ENCODE results near the gene ZNF80. TPM values are rescaled to one million over a fixed set of nuclear protein-coding genes. Genes with fewer than 3 reads are reported as not detected.
"Not testable (repeated sequence)": the region's sequence is repeated elsewhere in the genome, so short reads cannot be mapped to it uniquely, and the experiment has no call there.

The ZNF80 gene
- total RNA-seq, 1 donor from 2014 or later, result not detected

DNA sequence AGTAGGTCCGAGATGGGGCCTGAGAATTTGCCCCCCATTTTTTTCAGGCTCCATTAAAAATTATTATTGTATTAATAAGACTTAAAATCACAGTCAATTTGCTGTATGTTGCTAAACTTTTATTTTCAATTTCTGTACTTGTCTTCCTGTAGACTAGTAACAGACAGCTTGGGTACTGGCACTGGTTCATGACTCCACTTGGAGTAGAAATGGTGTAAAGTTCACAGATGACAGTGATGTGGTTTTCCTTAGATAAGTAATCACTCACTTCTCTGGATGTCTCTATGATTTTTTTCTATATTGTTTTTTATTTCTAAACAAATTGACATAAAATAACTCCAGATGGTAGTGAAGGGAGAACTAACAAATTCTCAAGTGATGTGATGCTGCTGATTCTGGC is 15.6 kb upstream of the ZNF80 start:
- H3K9me3 Mint-ChIP-seq (ENCODE audit: unreplicated experiment), result no peaks in the 10 kb centered on the region
- no peaks in the 10 kb centered on the region for H3K36me3 Mint-ChIP-seq (ENCODE audit: low read depth, unreplicated experiment)
- H3K4me3 Mint-ChIP-seq (ENCODE audit: unreplicated experiment), result no peak overlapping the region
- H3K4me1 Mint-ChIP-seq (ENCODE audit: unreplicated experiment), result no peaks in the 10 kb centered on the region
- no peak for TF ChIP-seq CTCF (IDR thresholded peaks at IDR 0.05; ENCODE audit: unreplicated experiment)
- H3K27me3 Mint-ChIP-seq (ENCODE audit: unreplicated experiment), result no peaks in the 10 kb centered on the region
- DNase-seq (ENCODE audit: low spot score), result no peak
- no peak overlapping the region for H3K27ac Mint-ChIP-seq (ENCODE audit: unreplicated experiment)

DNA sequence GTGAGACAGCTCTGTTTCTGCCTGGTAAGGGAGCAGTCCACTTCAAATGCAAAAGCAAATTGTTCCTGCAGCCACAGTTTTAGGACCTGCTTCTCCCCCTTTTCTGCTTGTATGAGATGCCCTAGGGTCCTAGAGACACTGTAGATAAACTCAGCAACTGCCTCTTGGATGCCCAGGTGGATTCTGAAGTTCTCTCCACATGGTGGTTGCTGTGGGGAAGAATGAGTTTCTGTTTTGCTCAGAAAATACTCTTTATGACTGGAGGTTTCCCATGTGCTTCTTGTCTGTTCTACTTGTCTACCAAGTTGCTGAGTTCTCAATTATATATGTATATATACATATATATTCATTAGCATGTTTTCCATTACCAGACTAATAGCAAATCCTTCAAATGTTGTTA is 5.6 kb upstream of the ZNF80 start:
- Mint-ChIP-seq H3K36me3 (ENCODE audit: low read depth, unreplicated experiment) (peaks cover 6% of the 10 kb centered on the region), H3K9me3 (ENCODE audit: unreplicated experiment) (peaks cover 3% of the 10 kb centered on the region), H3K4me3 (ENCODE audit: unreplicated experiment) (no peak overlapping the region), H3K27me3 (ENCODE audit: unreplicated experiment) (no peaks in the 10 kb centered on the region), H3K27ac (ENCODE audit: unreplicated experiment) (no peak overlapping the region), H3K4me1 (ENCODE audit: unreplicated experiment) (no peaks in the 10 kb centered on the region)
- no peak for DNase-seq (ENCODE audit: low spot score)
- no peak for TF ChIP-seq CTCF (IDR thresholded peaks at IDR 0.05; ENCODE audit: unreplicated experiment)

- TF ChIP-seq CTCF (IDR thresholded peaks at IDR 0.05; ENCODE audit: unreplicated experiment), result no peak
- Mint-ChIP-seq H3K9me3 (ENCODE audit: unreplicated experiment) (peaks cover 3% of the 10 kb centered on the region), H3K27me3 (ENCODE audit: unreplicated experiment) (peaks cover 2% of the 10 kb centered on the region), H3K36me3 (ENCODE audit: low read depth, unreplicated experiment) (peaks cover 3% of the 10 kb centered on the region), H3K27ac (ENCODE audit: unreplicated experiment) (no peak overlapping the region), H3K4me3 (ENCODE audit: unreplicated experiment) (no peak overlapping the region), H3K4me1 (ENCODE audit: unreplicated experiment) (no peaks in the 10 kb centered on the region)
- no peak for DNase-seq (ENCODE audit: low spot score)
Measured at GRCh38 chr3:114241262-114241661, 3.9 kb upstream of the ZNF80 start.

DNA sequence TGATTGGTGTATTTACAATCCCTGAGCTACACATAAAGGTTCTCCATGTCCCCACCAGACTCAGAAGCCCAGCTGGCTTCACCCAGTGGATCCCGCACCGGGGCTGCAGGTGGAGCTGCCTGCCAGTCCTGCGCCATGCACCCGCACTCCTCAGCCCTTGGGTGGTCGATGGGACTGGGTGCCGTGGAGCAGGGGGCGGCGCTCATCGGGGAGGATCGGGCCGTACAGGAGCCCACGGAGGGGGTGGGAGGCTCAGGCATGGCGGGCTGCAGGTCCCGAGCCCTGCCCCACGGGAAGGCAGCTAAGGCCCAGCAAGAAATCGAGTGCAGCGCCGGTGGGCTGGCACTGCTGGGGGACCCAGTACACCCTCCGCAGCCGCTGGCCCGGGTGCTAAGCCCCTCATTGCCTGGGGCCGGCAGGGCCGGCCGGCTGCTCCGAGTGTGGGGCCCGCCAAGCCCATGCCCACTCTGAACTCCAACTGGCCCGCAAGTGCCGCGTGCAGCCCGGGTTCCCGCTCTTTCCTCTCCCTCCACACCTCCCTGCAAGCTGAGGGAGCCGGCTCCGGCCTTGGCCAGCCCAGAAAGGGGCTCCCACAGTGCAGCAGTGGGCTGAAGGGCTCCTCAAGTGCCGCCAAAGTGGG is 888 bp upstream of the ZNF80 start:
- DNase-seq (ENCODE audit: low spot score); H3K36me3 Mint-ChIP-seq (ENCODE audit: low read depth, unreplicated experiment); H3K9me3 Mint-ChIP-seq (ENCODE audit: unreplicated experiment); H3K4me1 Mint-ChIP-seq (ENCODE audit: unreplicated experiment); H3K27ac Mint-ChIP-seq (ENCODE audit: unreplicated experiment); H3K27me3 Mint-ChIP-seq (ENCODE audit: unreplicated experiment); H3K4me3 Mint-ChIP-seq (ENCODE audit: unreplicated experiment): not testable (repeated sequence)

- DNase-seq (ENCODE audit: low spot score), result no peak
- Mint-ChIP-seq H3K27me3 (ENCODE audit: unreplicated experiment) (peaks cover 2% of the 10 kb centered on the region), H3K9me3 (ENCODE audit: unreplicated experiment) (no peaks in the 10 kb centered on the region), H3K4me1 (ENCODE audit: unreplicated experiment) (no peaks in the 10 kb centered on the region), H3K27ac (ENCODE audit: unreplicated experiment) (no peak overlapping the region), H3K4me3 (ENCODE audit: unreplicated experiment) (no peak overlapping the region), H3K36me3 (ENCODE audit: low read depth, unreplicated experiment) (no peaks in the 10 kb centered on the region)
- TF ChIP-seq CTCF (IDR thresholded peaks at IDR 0.05; ENCODE audit: unreplicated experiment), result no peak
Measured at GRCh38 chr3:114235431-114235830, 1.9 kb downstream of the ZNF80 start.

All from endothelial cell (in vitro differentiated cells).